H9 (cell line): ENCODE data around the gene CCL7. TPM values are rescaled to one million over a fixed set of nuclear protein-coding genes. Genes with fewer than 3 reads are reported as not detected.

Experiments used
- DNase-seq: peaks from one replicate; pipeline ENCODE4 v3.0.0-alpha.2; 2017
- H2AFZ ChIP-seq: one replicate; pipeline ENCODE4 v1.6.1; 2013; ENCODE audit warnings: mild to moderate bottlenecking, low read length, control low read depth, moderate library complexity
- H2AK5ac ChIP-seq: 2 replicates; pipeline ENCODE4 v1.6.1; 2013; ENCODE audit warnings: low read length, control low read depth, mixed read lengths; ENCODE audit not compliant: insufficient read length
- H2BK120ac ChIP-seq: one replicate; pipeline ENCODE4 v1.6.1; 2013; ENCODE audit warnings: low read depth, mild to moderate bottlenecking, low read length, control low read depth, inconsistent platforms; ENCODE audit not compliant: poor library complexity, severe bottlenecking
- H2BK12ac ChIP-seq: 2 replicates; pipeline ENCODE4 v1.6.1; 2013; ENCODE audit warnings: low read length, control low read depth, mixed read lengths, low read depth; ENCODE audit not compliant: insufficient read length
- H2BK15ac ChIP-seq: 2 replicates; pipeline ENCODE4 v1.6.1; 2013; ENCODE audit warnings: low read depth, low read length, control low read depth
- H2BK20ac ChIP-seq: one replicate; pipeline ENCODE4 v1.6.1; 2013; ENCODE audit warnings: low read depth, mild to moderate bottlenecking, low read length, control low read depth, inconsistent platforms; ENCODE audit not compliant: poor library complexity, severe bottlenecking
- H2BK5ac ChIP-seq: 2 replicates; pipeline ENCODE4 v1.6.1; 2013; ENCODE audit warnings: low read length, control low read depth, mixed read lengths; ENCODE audit not compliant: insufficient read length
- H3K14ac ChIP-seq: 2 replicates; pipeline ENCODE4 v1.6.1; 2013; ENCODE audit warnings: low read length, control low read depth; ENCODE audit not compliant: insufficient read depth
- H3K18ac ChIP-seq: 2 replicates; pipeline ENCODE4 v1.6.1; 2013; ENCODE audit warnings: low read depth, mild to moderate bottlenecking, mixed read lengths, low read length, control low read depth; ENCODE audit not compliant: insufficient read length
- H3K23ac ChIP-seq: 2 replicates; pipeline ENCODE4 v1.6.1; 2013; ENCODE audit warnings: low read length, control low read depth, mixed read lengths, low read depth; ENCODE audit not compliant: insufficient read length
- H3K23me2 ChIP-seq: 2 replicates; pipeline ENCODE4 v1.6.1; 2013; ENCODE audit warnings: low read depth, mild to moderate bottlenecking, mixed read lengths, low read length, control low read depth; ENCODE audit not compliant: insufficient read length, poor library complexity, severe bottlenecking
- H3K27ac ChIP-seq: 2 replicates; pipeline ENCODE4 v1.5.1; 2013; ENCODE audit warnings: low read length, control low read depth, mixed read lengths, low read depth; ENCODE audit not compliant: insufficient read length
- H3K27me3 ChIP-seq: 2 replicates; pipeline ENCODE4 v1.6.1; 2013; ENCODE audit warnings: low read length, control low read depth, inconsistent platforms; ENCODE audit not compliant: insufficient read depth
- H3K4ac ChIP-seq: 2 replicates; pipeline ENCODE4 v1.6.1; 2013; ENCODE audit warnings: low read depth, mild to moderate bottlenecking, control low read depth, inconsistent platforms, low read length, moderate library complexity
- H3K4me1 ChIP-seq: 2 replicates; pipeline ENCODE4 v1.6.1; 2013; ENCODE audit warnings: low read length, control low read depth, inconsistent platforms; ENCODE audit not compliant: insufficient read depth
- H3K4me2 ChIP-seq: 2 replicates; pipeline ENCODE4 v1.6.1; 2013; ENCODE audit warnings: low read length, control low read depth, mixed read lengths; ENCODE audit not compliant: insufficient read length, insufficient read depth
- H3K56ac ChIP-seq: 2 replicates; pipeline ENCODE4 v1.6.1; 2013; ENCODE audit warnings: low read depth, mild to moderate bottlenecking, mixed read lengths, low read length, control low read depth; ENCODE audit not compliant: insufficient read length
- H3K79me1 ChIP-seq: 2 replicates; pipeline ENCODE4 v1.6.1; 2013; ENCODE audit warnings: low read depth, mild to moderate bottlenecking, moderate library complexity, low read length, control low read depth, inconsistent platforms; ENCODE audit not compliant: insufficient read depth, poor library complexity, severe bottlenecking
- H3K79me2 ChIP-seq: 2 replicates; pipeline ENCODE4 v1.6.1; 2013; ENCODE audit warnings: low read length, control low read depth, inconsistent platforms; ENCODE audit not compliant: insufficient read depth
- H3K9ac ChIP-seq: 2 replicates; pipeline ENCODE4 v1.6.1; 2013; ENCODE audit warnings: low read length, control low read depth, mixed read lengths; ENCODE audit not compliant: insufficient read length; ENCODE audit errors: extremely low read depth
- H3K9me3 ChIP-seq: one replicate; pipeline ENCODE4 v1.6.1; 2013; ENCODE audit warnings: low read depth, low read length, inconsistent platforms; ENCODE audit not compliant: control insufficient read depth
- H3T11ph ChIP-seq: one replicate; pipeline ENCODE4 v1.6.1; 2013; ENCODE audit warnings: mild to moderate bottlenecking, low read length, control low read depth, inconsistent platforms
- H4K20me1 ChIP-seq: one replicate; pipeline ENCODE4 v1.6.1; 2013; ENCODE audit not compliant: control insufficient read depth, insufficient read length, insufficient read depth
- H4K5ac ChIP-seq: 2 replicates; pipeline ENCODE4 v1.6.1; 2013; ENCODE audit warnings: low read depth, mild to moderate bottlenecking, mixed read lengths, low read length, control low read depth; ENCODE audit not compliant: insufficient read length
- H4K8ac ChIP-seq: replicated peaks from 2 replicates; pipeline ENCODE4 v1.6.1; 2013; ENCODE audit warnings: low read length, control low read depth, mixed read lengths, low read depth; ENCODE audit not compliant: insufficient read length
- H4K91ac ChIP-seq: 2 replicates; pipeline ENCODE4 v1.6.1; 2013; ENCODE audit warnings: low read depth, mild to moderate bottlenecking, moderate library complexity, mixed read lengths, low read length, control low read depth; ENCODE audit not compliant: insufficient read length
- H3K27ac Mint-ChIP-seq, 3 experiments: 2 replicates in 2 of 3; 3 replicates in 1 of 3; pipeline ENCODE4 v1.8.0; 2020 to 2021; ENCODE audit warnings: mixed read lengths in 3 of 3, mild to moderate bottlenecking in 1 of 3, moderate library complexity in 1 of 3
- H3K27me3 Mint-ChIP-seq: 2 replicates; pipeline ENCODE4 v1.8.0; 2021; ENCODE audit warnings: low read depth, mild to moderate bottlenecking, moderate library complexity, mixed read lengths
- H3K36me3 Mint-ChIP-seq, 3 experiments: 2 replicates in 2 of 3; 3 replicates in 1 of 3; pipeline ENCODE4 v1.8.0; 2020 to 2021; ENCODE audit warnings: low read depth in 3 of 3, mixed read lengths in 3 of 3; ENCODE audit not compliant: insufficient read depth in 1 of 3
- H3K4me1 Mint-ChIP-seq, 2 experiments: 2 replicates each; pipeline ENCODE4 v1.8.0; 2020; ENCODE audit warnings: mixed read lengths in 2 of 2
- H3K4me3 Mint-ChIP-seq, 2 experiments: 2 replicates in 1 of 2; 3 replicates in 1 of 2; pipeline ENCODE4 v1.8.0; 2020 to 2021; ENCODE audit warnings: mild to moderate bottlenecking in 2 of 2, mixed read lengths in 2 of 2, moderate library complexity in 1 of 2
- H3K9me3 Mint-ChIP-seq, 2 experiments: 2 replicates in 1 of 2; 3 replicates in 1 of 2; pipeline ENCODE4 v1.8.0; 2020; ENCODE audit warnings: mild to moderate bottlenecking in 2 of 2, mixed read lengths in 2 of 2, moderate library complexity in 1 of 2
- CTCF ChIP-seq: fragments of 200-600 bp; sonication (generic); conservative IDR thresholded peaks from 3 replicates; pipeline ENCODE4 v1.8.0; 2021; ENCODE audit warnings: antibody characterized with exemption, mild to moderate bottlenecking
- WGBS: extraction: QIAGEN DNeasy Blood & Tissue Kit; methylation state at CpG from one replicate; pipeline ENCODE4 v1.1.7; 2013; ENCODE audit warnings: missing lambda C conversion rate, low lambda C conversion rate, mixed read lengths; ENCODE audit not compliant: insufficient read length; ENCODE audit errors: extremely low coverage; 5-methylcytosine and 5-hydroxymethylcytosine counted together
- total RNA-seq: library from RNA; stranded (reverse); gene quantifications from 2 replicates; pipeline ENCODE4 v1.2.1, GENCODE V29; 2021

Gene CCL7
- total RNA-seq, 1 experiment from 2014 or later: not detected

- no peak overlapping the region for H3K23ac ChIP-seq
- no peaks in the 10 kb centered on the region for H3K27me3 ChIP-seq
- no peak for TF ChIP-seq CTCF
- H4K91ac ChIP-seq: no peak overlapping the region
- Mint-ChIP-seq H3K9me3 (no peaks in the 10 kb centered on the region), H3K36me3 (no peaks in the 10 kb centered on the region), H3K4me1 (no peaks in the 10 kb centered on the region), H3K27ac (no peak overlapping the region), H3K4me3 (no peak overlapping the region), H3K27me3 (peaks cover 14% of the 10 kb centered on the region)
- H3K4me2 ChIP-seq: no peak overlapping the region
- no peak for DNase-seq
- H3K9ac ChIP-seq: no peak overlapping the region
- H3K4me1 ChIP-seq: no peaks in the 10 kb centered on the region
- H3K27ac ChIP-seq: no peak overlapping the region
- no peak overlapping the region for H2BK120ac ChIP-seq
- no peaks in the 10 kb centered on the region for H3K79me2 ChIP-seq
- no peak overlapping the region for H2AFZ ChIP-seq
- no peak overlapping the region for H2AK5ac ChIP-seq
- no peak overlapping the region for H2BK15ac ChIP-seq
- no peaks in the 10 kb centered on the region for H3K79me1 ChIP-seq
- no peaks in the 10 kb centered on the region for H3K23me2 ChIP-seq
- H2BK20ac ChIP-seq: no peak overlapping the region
- WGBS: no CpG with 5 or more reads among the region's 4 CpGs
- H2BK5ac ChIP-seq: no peak overlapping the region
- H4K5ac ChIP-seq: no peak overlapping the region
- no peak overlapping the region for H2BK12ac ChIP-seq
- H3K56ac ChIP-seq: no peak overlapping the region
- no peak overlapping the region for H3K14ac ChIP-seq
- H3K4ac ChIP-seq: no peak overlapping the region
- H3T11ph ChIP-seq: no peak overlapping the region
- no peak overlapping the region for H3K18ac ChIP-seq
- H3K9me3 ChIP-seq: no peaks in the 10 kb centered on the region
- no peak overlapping the region for H4K8ac ChIP-seq
- H4K20me1 ChIP-seq: no peaks in the 10 kb centered on the region
Measured at GRCh38 chr17:34314279-34314678, 44.3 kb downstream of the CCL7 start.
